ENCODE measurements around the gene RTN3. TPM values are rescaled to one million over a fixed set of nuclear protein-coding genes. Genes with fewer than 3 reads are reported as not detected.

Gene RTN3
- total RNA-seq, 2 experiments from 2014 or later, result 34.0 to 69.3 TPM

GRCh38 chr11:63639199-63639832 lies 42.0 kb upstream of the RTN3 start:
- Histone ChIP-seq H3K4me3 (ENCODE audit: low read depth, low read length, poor library complexity, severe bottlenecking) (no peak overlapping the region), H3K27ac (ENCODE audit: low read depth, low read length, poor library complexity, severe bottlenecking) (no peak overlapping the region), H3K4me1 (ENCODE audit: insufficient read depth, low read length, poor library complexity, severe bottlenecking) (no peaks in the 10 kb centered on the region), H3K79me2 (ENCODE audit: insufficient read depth, low read depth, low read length) (no peaks in the 10 kb centered on the region), H4K20me1 (ENCODE audit: insufficient read depth, low read length) (no peaks in the 10 kb centered on the region), H3K9me3 (ENCODE audit: low read length) (no peaks in the 10 kb centered on the region), H3K9me2 (ENCODE audit: insufficient read depth, low read length) (no peaks in the 10 kb centered on the region), H3K4me2 (ENCODE audit: low read length) (no peak overlapping the region), H3K36me3 (ENCODE audit: insufficient read depth, low read length) (peaks cover 79% of the 10 kb centered on the region), H2AFZ (ENCODE audit: low read length) (no peak overlapping the region)
- intact Hi-C loops (cut with micrococcal nuclease; ENCODE audit: unreplicated experiment), result loop anchor here (5.0 kb wide), 1 partner anchor 98 kb away; no protein-coding TSS in a partner anchor
- peak; percentile 81 for TF ChIP-seq CTCF (conservative IDR thresholded peaks at IDR 0.05; ENCODE audit: low read length)
- no peak for TF ChIP-seq EZH2phosphoT487 (IDR thresholded peaks at IDR 0.05; ENCODE audit: borderline replicate concordance, low read depth, low read length)
- ChIA-PET POLR2A (interaction anchor here (1.5 kb wide), 1 partner anchor 30 kb away, joined by 3 read pairs; no protein-coding TSS in a partner anchor), CTCF (ENCODE audit: unreplicated experiment) (no interaction called here)
- no TSS peak for BruUV-seq (replicated peaks)
- DNase-seq (ENCODE audit: low spot score), result peak; percentile 25

GRCh38 chr11:63641727-63642126 lies 39.6 kb upstream of the RTN3 start:
- POLR2A ChIA-PET, result no interaction called here
- Histone ChIP-seq H2AFZ (ENCODE audit: low read length) (no peak overlapping the region), H4K20me1 (ENCODE audit: insufficient read depth, low read length) (no peaks in the 10 kb centered on the region), H3K36me3 (ENCODE audit: insufficient read depth, low read length) (peaks cover 79% of the 10 kb centered on the region), H3K27ac (ENCODE audit: low read depth, low read length, poor library complexity, severe bottlenecking) (no peak overlapping the region), H3K4me1 (ENCODE audit: insufficient read depth, low read length, poor library complexity, severe bottlenecking) (no peaks in the 10 kb centered on the region), H3K9me2 (ENCODE audit: insufficient read depth, low read length) (no peaks in the 10 kb centered on the region), H3K79me2 (ENCODE audit: insufficient read depth, low read depth, low read length) (no peaks in the 10 kb centered on the region), H3K9me3 (ENCODE audit: low read length) (no peaks in the 10 kb centered on the region), H3K4me3 (ENCODE audit: low read depth, low read length, poor library complexity, severe bottlenecking) (no peak overlapping the region), H3K4me2 (ENCODE audit: low read length) (no peak overlapping the region)
- CTCF ChIA-PET (ENCODE audit: unreplicated experiment), result no interaction called here
- TF ChIP-seq EZH2phosphoT487 (IDR thresholded peaks at IDR 0.05; ENCODE audit: borderline replicate concordance, low read depth, low read length), result no peak
- no peak for DNase-seq (ENCODE audit: low spot score)
- intact Hi-C loops (cut with micrococcal nuclease; ENCODE audit: unreplicated experiment), result no loop called here
- no TSS peak for BruUV-seq (replicated peaks)

- no peak overlapping the region for H3K4me2 ChIP-seq (ENCODE audit: low read length)
- TF ChIP-seq EZH2phosphoT487 (IDR thresholded peaks at IDR 0.05; ENCODE audit: borderline replicate concordance, low read depth, low read length) (no peak), CTCF (conservative IDR thresholded peaks at IDR 0.05; ENCODE audit: low read length) (no peak)
- BruUV-seq (replicated peaks), result no TSS peak
- ChIA-PET POLR2A (interaction anchor here (0.8 kb wide), 1 partner anchor 17 kb away, joined by 3 read pairs; no protein-coding TSS in a partner anchor), CTCF (ENCODE audit: unreplicated experiment) (no interaction called here)
- peaks cover 80% of the 10 kb centered on the region for H3K36me3 ChIP-seq (ENCODE audit: insufficient read depth, low read length)
- no peak overlapping the region for H3K27ac ChIP-seq (ENCODE audit: low read depth, low read length, poor library complexity, severe bottlenecking)
- no peaks in the 10 kb centered on the region for H3K9me3 ChIP-seq (ENCODE audit: low read length)
- intact Hi-C loops (cut with micrococcal nuclease; ENCODE audit: unreplicated experiment), result no loop called here
- no peaks in the 10 kb centered on the region for H3K79me2 ChIP-seq (ENCODE audit: insufficient read depth, low read depth, low read length)
- no peak for DNase-seq (ENCODE audit: low spot score)
- H3K4me3 ChIP-seq (ENCODE audit: low read depth, low read length, poor library complexity, severe bottlenecking), result no peak overlapping the region
- no peak overlapping the region for H2AFZ ChIP-seq (ENCODE audit: low read length)
- H4K20me1 ChIP-seq (ENCODE audit: insufficient read depth, low read length), result no peaks in the 10 kb centered on the region
- H3K9me2 ChIP-seq (ENCODE audit: insufficient read depth, low read length), result no peaks in the 10 kb centered on the region
- no peaks in the 10 kb centered on the region for H3K4me1 ChIP-seq (ENCODE audit: insufficient read depth, low read length, poor library complexity, severe bottlenecking)
These were observed 38.1 kb upstream of the RTN3 start for GRCh38 chr11:63643205-63643604.

Measured in OCI-LY7 (cell line).